Measurements from ENCODE around the gene OTUD7B. TPM values are rescaled to one million over a fixed set of nuclear protein-coding genes. Genes with fewer than 3 reads are reported as not detected.

Gene OTUD7B
- total and polyA plus RNA-seq, 10 of the 15 experiments (the other 5 are each of a cell fraction or from before 2014, with no cell fraction given): 1.7 to 24.9 (median 6.6) TPM

- TF ChIP-seq YBX1 (IDR thresholded peaks at IDR 0.05): no peak
- TF ChIP-seq SP1 (IDR thresholded peaks at IDR 0.05; ENCODE audit: low read depth, low read length): peak; percentile 74
- no peak for TF ChIP-seq CUX1 (IDR thresholded peaks at IDR 0.05; ENCODE audit: insufficient replicate concordance, low read depth, low read length)
- TF ChIP-seq, protein P1, sequence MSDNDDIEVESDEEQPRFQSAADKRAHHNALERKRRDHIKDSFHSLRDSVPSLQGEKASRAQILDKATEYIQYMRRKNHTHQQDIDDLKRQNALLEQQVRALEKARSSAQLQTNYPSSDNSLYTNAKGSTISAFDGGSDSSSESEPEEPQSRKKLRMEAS (IDR thresholded peaks at IDR 0.05; ENCODE audit: low read depth, low read length): peak; percentile 36
- TF ChIP-seq, protein P2, sequence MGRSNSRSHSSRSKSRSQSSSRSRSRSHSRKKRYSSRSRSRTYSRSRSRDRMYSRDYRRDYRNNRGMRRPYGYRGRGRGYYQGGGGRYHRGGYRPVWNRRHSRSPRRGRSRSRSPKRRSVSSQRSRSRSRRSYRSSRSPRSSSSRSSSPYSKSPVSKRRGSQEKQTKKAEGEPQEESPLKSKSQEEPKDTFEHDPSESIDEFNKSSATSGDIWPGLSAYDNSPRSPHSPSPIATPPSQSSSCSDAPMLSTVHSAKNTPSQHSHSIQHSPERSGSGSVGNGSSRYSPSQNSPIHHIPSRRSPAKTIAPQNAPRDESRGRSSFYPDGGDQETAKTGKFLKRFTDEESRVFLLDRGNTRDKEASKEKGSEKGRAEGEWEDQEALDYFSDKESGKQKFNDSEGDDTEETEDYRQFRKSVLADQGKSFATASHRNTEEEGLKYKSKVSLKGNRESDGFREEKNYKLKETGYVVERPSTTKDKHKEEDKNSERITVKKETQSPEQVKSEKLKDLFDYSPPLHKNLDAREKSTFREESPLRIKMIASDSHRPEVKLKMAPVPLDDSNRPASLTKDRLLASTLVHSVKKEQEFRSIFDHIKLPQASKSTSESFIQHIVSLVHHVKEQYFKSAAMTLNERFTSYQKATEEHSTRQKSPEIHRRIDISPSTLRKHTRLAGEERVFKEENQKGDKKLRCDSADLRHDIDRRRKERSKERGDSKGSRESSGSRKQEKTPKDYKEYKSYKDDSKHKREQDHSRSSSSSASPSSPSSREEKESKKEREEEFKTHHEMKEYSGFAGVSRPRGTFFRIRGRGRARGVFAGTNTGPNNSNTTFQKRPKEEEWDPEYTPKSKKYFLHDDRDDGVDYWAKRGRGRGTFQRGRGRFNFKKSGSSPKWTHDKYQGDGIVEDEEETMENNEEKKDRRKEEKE (IDR thresholded peaks at IDR 0.05): no peak
- TF ChIP-seq, protein P3, sequence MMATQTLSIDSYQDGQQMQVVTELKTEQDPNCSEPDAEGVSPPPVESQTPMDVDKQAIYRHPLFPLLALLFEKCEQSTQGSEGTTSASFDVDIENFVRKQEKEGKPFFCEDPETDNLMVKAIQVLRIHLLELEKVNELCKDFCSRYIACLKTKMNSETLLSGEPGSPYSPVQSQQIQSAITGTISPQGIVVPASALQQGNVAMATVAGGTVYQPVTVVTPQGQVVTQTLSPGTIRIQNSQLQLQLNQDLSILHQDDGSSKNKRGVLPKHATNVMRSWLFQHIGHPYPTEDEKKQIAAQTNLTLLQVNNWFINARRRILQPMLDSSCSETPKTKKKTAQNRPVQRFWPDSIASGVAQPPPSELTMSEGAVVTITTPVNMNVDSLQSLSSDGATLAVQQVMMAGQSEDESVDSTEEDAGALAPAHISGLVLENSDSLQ (IDR thresholded peaks at IDR 0.05): peak; percentile 26; the same call in 1 of the 2 replicates
- TF ChIP-seq KAT2A (conservative IDR thresholded peaks at IDR 0.05; ENCODE audit: control insufficient read depth, low read depth, low read length): no peak
- TF ChIP-seq POU2F2 (IDR thresholded peaks at IDR 0.05; ENCODE audit: borderline replicate concordance, low read depth, low read length): peak; percentile 42; the same call in 1 of the 3 replicates
- TF ChIP-seq ZNF592 (IDR thresholded peaks at IDR 0.05): no peak
- TF ChIP-seq CBX5 (IDR thresholded peaks at IDR 0.05; ENCODE audit: low read depth): peak; percentile 45; the same call in 1 of the 2 replicates
- no peak; the same call in 1 of the 2 replicates for TF ChIP-seq CHD1 (IDR thresholded peaks at IDR 0.05; ENCODE audit: low read depth, low read length)
- TF ChIP-seq RFX5 (IDR thresholded peaks at IDR 0.05; ENCODE audit: low read depth, low read length): peak; percentile 24; the same call in 1 of the 2 replicates
- TF ChIP-seq SREBF1 (IDR thresholded peaks at IDR 0.05; ENCODE audit: low read length): no peak; the same call in 1 of the 2 replicates
- peak; percentile 60; the same call in 1 of the 2 replicates for TF ChIP-seq TCF12 (IDR thresholded peaks at IDR 0.05; ENCODE audit: low read depth, low read length)
- TF ChIP-seq IKZF2 (IDR thresholded peaks at IDR 0.05): peak; percentile 64 to 65; a peak in 3 of 4 replicates
Observed at GRCh38 chr1:150010393-150011115, at the start of gene OTUD7B (continued).
